HG03460 (cell line): ENCODE data around the gene GGT5.
"Not testable (repeated sequence)": the region's sequence is repeated elsewhere in the genome, so short reads cannot be mapped to it uniquely, and the experiment has no call there.

Source experiments
- ATAC-seq: cut with Tn5 transposase; IDR thresholded peaks from one replicate; pipeline ENCODE4 v1.9.1; 2021; ENCODE audit not compliant: unreplicated experiment

Gene GGT5

DNA sequence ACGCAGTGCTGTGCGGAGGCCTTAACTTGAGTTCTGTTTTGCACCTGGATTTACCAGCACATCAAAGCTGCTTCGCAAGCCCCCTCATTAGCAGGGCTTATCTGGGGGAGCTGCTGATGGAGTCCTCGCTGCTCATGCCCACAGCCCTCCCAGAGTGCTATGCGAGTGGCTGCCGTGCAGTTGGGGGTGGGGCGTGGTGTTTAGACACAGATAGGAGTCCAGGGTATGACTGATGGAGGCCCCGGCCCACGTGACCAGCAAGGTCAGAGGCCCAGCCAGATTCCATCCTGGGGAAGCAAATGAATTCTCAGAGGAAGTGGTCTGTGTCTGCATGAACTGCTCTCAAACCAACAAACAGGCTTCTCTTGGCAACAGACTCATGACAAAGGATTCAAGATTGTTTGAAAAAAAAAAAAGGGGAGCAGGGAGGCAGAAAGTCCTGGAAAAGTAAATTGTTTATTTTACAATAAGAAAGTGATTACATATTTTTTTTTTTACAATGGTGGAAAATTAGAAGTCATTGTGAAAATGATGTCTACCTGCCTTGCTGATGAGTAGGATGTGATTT, 19.5 kb upstream of the GGT5 start:
- ATAC-seq: not testable (repeated sequence)

DNA sequence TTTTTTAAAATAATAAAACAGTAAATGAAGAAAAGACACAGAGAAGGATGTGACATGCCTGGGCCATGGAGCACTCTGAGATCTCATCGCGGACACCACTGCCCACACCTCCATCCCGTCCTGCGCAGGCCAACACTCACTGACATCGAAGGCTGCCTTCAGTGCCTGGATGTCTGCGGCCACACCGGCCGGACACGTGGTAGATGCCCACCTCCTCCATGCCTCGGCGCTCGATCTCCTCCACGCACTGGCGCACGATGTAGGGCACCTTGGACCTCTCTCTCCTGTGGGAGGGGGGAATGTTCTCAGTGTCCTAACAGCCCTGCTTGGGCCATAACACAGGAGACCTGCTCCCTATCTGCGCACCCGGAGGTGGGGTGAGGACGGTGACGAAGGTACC, 18.6 kb upstream of the GGT5 start:
- not testable (repeated sequence) for ATAC-seq

DNA sequence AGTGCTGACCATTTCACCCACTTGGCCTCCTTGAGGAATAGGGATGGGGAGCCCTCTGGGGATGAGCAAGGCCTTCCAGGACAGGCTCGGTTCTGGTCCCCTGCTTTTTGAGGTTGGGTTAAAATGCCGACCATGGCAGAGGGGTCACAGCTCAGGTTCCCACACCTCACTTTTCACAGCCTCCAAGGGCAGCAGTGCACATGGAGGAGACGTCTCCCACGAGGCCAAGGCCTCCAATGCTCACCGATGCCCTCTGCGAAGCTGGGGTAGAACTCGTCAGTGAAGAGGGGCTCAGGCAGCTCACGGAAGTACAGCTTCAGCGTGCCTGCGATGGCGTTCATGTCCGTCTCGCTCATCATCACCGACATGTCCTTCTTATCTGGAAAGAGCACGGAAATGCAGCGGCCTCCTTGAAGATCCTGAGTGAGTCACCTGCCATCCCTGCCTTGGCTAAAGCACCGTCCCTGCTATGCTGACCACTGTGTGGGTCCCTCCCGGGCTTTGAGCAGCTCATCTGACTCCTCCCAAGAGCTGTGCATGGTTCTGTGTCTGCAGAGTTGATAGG, 17.4 kb upstream of the GGT5 start:
- ATAC-seq: not testable (repeated sequence)

DNA sequence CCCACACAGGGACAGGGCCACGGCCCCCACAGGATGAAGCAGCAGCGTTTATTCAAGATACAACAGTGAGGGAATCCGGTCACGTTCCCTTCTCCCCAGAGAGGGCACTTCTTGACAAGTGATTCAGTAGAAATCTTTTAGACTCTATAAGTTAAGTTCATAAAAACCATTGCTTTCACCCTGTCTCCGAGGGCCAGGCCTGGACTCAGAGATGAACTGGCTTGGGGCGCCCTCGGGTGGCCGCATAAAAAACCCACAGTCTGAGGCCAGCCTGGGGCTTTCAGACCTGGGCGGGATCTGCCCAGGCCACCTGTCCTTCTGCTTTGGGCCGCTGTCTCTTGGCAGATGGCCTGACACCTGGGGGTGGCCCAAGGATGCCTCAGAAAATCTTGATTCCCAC, 14.6 kb upstream of the GGT5 start:
- not testable (repeated sequence) for ATAC-seq

DNA sequence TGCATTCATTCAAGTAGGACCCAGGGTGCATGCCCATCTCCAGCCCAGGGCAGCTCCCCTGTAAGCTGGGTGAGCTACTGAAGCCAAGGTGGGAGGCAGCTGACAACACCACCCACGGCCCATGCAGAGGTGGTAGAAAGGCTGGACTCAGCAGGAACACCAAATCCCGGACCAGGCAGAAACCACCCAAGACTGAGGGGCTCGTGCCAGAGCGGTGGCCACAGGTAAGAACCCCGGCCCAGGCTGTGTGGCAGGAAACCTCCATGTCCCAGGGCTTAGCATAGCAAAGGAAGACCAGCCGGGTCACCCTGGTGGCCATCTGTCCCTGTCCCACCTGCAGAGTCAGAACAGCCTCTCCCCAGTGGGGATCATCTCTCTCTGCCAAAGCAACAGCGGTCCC, 11.9 kb upstream of the GGT5 start:
- ATAC-seq: not testable (repeated sequence)

DNA sequence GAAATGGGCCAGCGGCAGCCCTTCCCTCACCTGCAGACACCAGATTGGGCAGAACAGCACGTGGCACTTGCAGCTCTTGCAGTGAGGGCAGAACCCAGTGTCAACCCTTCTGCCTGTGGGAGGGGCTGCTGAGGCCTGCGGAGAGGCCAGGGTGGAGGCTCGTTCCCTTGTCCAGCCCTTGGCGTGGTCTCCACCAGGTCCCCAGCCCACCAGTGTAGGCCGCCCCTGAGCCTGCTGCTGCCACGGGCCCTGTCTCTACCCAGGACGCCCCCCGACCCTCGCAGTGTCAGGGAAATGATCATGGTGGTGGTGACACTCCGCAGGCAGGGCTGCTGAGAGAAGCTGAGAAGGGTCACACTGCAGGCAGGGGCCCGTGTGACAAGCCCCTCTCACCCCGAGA, 11.3 kb upstream of the GGT5 start:
- not testable (repeated sequence) for ATAC-seq

DNA sequence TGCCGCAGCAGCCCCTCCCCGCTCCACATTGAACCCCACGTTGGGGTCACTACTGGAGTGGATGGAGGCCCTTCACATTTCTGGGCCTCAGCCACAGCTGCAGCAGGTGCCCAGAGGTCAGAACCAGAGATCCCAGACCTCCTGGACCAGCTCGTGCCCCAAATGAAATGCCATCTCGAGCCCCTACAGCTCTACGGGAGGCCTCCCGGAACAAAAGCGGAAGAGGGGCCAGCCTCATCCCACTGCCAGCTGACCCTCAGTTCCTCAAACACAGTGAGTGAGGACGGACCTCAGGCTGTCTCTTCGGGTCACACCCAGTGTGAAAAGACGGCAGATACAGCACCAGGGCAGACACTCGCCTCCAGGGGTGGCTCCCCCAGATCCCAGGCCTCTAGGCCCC, 8.2 kb upstream of the GGT5 start:
- not testable (repeated sequence) for ATAC-seq

DNA sequence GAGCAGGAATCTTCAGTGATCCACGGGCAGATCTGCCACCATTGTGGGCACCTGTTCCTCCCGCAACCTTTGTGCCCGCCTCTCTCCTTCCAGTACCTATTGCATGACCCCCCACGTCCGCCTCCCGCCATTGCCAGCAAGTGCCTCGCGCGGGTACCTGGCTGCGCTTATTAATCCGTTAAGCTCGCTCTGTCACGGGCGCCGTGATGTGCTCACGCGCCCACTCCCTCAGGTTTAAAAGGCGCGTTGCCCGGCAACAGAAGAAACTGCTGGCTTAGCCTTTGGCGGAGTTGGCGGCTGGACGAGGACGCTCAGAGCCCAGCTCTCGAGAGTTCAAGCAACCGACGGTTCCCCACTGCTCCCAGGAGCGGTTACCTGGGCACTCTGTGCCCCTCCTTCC, 6.4 kb upstream of the GGT5 start:
- not testable (repeated sequence) for ATAC-seq

DNA sequence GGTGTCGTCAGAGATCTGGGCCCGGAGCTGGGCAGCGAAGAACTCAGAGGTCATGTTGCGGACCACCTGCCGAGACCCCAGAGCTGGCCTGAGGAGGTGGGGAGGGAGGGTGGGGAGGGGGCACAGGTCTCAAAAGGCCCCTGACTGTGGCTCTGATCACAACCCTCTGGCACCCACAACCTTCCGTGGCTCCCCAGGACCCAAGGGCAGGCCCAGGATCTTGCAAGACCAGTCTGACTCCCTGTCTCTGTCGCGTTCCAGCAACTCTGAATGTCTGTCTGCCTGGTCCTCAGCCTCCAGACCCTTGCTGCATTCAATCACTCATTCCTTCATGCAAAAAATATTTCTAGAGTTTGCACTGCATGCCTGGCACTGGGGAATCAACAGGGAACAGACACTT, 4.5 kb upstream of the GGT5 start:
- ATAC-seq: not testable (repeated sequence)

DNA sequence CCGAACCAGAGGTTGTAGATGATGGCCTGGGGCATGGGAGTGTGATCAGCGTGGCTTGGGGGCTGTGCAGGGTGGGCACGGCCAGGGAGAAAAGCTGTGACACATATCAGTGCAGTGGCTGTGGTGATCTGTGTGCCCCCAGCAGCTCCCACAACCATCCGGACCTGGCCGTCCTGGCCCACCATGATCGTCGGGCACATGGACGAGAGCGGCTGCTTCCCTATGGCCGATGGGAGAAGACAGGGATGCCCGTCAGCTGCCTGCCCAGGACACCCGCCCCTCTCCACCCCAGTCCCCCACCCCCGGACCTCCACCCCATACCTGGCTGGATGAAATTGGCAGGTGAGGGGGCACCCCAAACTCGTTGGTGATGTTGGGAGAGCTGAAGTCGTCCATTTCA, 3.7 kb upstream of the GGT5 start:
- ATAC-seq: not testable (repeated sequence)

DNA sequence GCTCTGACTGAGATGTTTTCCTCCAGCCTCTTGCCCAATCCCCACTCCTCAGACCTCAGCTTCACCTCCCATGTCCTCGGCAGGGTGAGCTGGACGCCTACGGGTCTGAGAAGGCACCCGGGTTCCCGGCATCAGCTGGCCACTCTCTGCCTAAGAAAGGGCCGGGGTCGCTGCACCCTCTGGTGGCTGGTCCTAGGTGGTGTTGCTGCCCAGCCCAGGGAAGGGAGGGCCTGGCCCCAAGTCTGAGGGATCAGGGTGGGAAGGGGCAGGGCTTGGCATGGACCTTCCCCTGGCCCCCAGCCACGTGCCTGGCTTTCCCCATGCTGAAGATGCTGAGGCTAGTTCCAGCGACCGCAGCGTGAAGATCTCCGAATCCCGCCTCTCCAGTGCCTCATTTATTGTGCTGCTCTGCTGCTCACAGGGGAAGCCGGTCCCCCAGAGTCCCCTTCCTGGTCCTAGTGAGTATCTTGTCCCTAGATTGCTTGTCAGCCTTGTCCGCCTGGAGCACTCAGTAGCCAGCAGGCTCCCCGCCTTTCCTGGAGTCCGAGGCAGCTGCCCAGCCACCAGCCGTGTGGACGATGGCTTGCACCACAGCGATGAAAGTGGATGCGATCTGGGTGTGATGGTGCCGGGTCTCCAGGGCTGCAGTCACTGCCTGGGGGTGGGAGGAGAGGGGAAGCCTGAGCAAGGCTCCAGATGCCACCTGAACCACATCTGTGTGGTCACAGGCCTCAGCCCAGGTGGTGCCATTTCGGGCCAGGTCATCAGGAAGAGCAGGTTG, 2.9 kb upstream of the GGT5 start:
- no peak for ATAC-seq

DNA sequence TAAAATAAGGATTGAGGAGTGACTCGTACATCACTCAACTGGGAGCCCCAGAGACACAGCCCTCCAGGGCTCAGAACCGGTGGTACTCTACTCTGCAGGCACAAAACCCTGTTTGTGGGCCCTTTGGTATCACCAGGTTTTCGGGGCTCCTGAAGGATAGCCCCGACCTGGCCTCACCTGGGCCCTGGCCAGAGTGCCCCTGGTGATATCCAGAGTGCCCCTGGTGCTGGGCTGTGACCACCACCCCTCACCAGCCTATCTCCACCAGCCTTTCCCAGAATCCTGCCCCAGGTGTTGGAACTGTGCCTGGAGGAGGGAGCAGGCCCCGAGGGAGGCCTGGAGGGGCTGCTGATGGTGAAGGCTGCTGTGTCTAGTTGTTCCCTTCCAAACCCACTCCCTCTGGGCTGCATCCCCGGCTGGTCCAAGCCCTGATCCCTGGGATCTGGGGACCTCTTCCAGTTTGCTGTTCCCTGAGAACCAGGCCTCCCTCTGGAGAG, 2.2 kb upstream of the GGT5 start:
- no peak for ATAC-seq

DNA sequence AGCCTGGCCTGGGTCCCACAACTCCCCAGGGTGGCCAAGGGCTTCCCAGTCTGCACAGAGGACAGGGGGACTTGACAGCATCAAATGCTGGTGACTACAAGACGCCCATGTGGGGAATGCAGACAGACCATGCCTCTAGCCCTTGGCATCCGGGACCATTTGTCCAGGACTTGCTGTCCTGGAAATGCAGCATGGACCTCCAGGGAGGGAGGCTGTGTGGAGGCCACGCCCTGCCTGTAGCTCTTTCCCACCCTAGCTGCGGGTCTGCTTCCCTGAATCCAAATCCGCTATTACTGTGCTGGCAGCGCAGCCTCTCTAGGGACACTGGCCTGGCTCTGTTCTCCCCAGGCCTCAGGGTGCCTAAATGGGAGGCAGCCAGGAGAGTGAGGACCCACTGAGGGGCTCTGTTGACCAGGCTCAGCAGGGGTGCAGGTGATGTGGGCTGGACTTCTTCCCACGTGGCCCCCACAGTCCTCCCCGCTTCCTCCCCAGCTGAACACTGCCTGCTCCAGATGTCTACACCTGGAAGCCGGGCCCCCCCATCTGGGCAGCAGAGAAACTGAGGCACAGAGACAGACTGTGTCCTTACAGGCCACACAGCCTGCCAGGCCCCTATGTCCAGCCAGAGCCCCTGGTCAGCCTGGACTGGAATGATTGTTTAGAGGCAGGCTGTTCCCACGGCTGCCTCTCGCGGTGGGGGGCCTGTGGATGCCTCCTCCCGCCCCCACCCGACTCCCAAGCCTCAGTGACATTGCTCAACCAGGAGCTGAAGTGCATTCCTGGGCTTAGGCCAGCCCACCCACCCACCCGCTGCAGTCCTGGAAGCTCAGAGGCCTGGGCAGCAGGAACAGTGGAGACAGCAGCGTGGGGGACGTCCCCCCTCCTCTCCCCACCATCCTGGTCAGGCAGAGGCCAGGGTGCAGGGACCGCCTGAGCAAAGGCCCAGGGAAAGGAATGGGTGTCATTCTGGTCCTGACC, 991 bp upstream of the GGT5 start:
- ATAC-seq: not testable (repeated sequence)

DNA sequence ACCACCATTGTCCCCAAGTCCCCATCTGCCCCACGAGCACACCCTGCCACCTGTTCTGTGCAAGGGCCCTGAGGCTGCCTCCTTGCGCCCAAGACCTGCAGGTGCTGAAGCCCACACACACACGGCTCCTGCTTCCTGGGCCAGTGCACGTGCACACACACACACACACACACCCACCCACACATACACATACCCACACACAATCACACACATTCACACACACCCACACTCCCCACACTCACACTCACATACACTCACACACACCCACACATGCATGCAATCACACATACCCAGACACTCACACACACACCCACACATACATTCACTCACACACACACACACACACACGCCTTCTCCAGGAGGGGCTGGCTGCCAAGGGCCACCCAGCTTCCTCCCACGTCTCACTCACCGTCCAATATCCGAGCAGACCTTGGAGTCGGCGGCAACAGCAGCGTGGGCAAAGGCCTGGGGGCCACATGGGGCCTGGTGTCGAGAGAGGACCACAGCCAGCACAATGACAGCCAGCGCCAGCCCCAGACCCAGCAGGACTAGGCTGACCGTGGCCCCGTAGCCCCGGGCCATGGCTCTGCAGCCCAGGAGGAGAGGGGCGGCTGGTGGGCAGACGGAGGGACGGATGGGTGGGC, 616 bp downstream of the GGT5 start:
- no peak for ATAC-seq

DNA sequence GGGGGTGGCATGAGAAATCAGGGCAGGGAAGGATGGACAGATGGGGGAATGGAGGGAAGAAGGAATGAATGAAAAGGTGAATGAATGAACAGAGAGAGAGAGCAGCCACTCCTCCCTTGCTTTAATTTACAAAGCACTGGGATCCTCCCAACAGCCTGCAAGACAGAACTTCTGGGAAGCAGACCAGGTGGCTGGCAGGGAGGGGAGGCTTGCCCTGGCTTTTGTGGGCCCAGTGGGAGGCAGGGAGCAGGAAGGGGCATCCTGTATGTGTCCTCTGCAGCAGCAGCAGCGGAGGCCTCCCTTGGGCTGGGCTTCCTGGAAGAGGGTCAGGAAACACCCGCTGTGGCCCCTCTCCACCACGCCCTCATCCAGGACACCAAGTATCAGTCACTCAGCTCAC, 1.5 kb downstream of the GGT5 start:
- ATAC-seq: not testable (repeated sequence)

DNA sequence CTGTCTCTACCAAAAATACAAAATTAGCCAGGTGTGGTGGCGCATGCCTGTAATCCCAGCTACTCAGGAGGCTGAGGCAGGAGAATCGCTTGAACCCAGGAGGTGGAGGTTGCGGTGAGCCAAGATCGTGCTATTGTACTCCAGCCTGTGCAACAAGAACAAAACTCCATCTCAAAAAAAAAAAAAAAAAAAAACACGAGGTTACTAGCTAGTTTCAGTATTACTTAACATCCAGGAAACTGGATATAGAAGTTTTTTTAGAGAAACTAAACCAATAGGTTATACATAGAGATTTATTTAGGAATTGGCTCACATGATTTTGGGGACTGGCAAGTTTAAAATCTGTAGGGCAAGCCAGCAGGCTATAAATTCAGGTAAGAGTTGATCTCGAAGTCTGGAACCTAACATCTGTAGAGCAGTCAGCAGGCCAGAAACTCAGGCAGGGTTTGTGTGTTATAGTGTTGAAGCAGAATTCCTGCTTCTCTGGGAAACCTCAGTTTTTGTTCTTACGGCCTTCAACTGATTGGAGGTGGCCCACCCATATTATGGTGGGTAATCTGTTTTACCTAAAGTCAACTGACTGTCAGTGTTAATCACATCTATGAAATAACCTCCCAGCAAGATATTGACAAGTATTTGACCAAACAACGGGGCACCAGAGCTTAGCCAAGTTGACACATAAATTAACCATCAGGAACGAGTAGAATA, 3.7 kb downstream of the GGT5 start:
- not testable (repeated sequence) for ATAC-seq

DNA sequence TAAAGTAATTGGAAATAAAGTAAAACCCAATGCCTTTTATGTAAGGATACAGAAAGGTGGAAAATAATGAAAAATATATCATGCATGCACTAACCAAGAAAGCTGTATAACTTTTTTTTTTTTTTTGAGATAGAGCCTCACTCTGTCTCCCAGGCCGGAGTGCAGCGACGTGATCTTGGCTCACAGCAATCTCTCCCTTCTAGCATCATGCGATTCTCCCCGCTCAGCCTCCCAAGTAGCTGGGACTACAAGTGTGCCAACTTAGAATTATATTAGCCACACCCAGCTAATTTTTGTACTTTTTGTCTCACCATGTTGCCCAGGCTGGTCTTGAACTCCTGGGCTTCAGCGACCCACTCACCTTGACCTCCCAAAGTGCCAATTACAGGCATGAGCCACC, 4.5 kb downstream of the GGT5 start:
- no peak for ATAC-seq

DNA sequence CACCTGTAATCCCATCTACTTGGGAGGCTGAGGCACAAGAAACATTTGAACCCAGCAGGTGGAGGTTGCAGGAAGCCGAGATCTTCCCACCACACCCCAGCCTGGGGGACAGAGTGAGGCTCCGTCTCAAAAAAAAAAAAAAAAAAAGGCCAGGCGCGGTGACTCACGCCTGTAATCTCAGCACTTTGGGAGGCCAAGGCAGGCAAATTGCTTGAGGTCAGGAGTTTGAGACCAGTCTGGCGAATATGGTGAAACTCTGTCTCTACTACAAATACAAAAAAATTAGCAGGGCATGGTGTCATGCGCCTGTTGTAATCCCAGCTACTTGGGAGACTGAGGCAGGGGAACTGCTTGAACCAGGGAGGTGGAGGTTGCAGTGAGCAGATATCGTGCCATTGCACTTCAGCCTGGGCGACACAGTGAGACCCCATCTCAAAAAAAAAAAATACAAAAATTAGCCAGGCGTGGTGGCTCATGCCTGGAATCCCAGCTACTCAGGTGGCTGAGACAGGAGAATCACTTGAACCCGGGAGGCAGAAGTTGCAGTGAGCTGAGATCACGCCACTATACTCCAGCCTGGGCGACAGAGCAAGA, 6.7 kb downstream of the GGT5 start:
- not testable (repeated sequence) for ATAC-seq

DNA sequence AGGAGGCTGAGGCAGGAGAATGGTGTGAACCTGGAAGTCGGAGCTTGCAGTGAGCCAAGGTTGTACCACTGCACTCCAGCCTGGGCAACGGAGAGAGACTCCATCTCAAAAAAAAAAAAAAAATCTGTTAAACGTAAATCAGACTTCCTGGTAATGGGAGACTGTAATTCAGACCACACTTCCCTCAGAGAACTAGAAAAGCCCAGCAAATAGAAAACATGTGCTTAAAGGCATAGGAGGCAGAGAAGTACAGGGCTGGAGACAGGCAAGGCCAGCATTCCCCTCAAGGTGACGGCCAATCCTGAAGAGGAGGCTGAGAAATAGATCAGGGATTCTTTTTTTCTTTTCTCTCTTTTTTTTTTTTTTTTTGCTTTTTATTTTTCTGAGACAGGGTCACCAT, 8.2 kb downstream of the GGT5 start:
- ATAC-seq: no peak

DNA sequence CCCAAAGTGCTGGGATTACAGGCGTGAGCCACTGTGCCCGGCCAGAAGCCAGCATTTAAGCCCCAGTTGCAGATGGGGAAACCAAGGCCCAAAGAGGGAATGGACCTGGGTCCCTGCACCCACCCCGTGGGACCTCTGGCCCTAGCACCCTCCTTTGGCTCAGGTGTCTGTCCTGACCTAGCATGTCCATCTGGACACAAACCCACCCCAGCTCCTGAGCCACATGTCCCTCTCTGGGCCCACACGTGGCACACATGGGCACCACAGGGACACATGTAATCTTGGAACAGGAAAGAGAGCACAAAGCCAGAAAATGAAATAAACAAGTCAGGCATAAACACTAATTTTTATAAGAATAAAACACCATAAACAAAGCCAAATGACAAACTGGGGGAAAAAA, 9.6 kb downstream of the GGT5 start:
- no peak for ATAC-seq
